ENCODE measurements around the gene ARHGAP15. TPM values are rescaled to one million over a fixed set of nuclear protein-coding genes. Genes with fewer than 3 reads are reported as not detected.
"Not testable (repeated sequence)": the region's sequence is repeated elsewhere in the genome, so short reads cannot be mapped to it uniquely, and the experiment has no call there.

Gene ARHGAP15
- total RNA-seq, 1 donor from 2014 or later, result 9.1 TPM

GRCh38 chr2:143532061-143532460, 402.8 kb downstream of the ARHGAP15 start:
- no peak for DNase-seq (ENCODE audit: extremely low spot score in 2 of 2)
- intact Hi-C loops (cut with DNase I), result no loop called here
- TF ChIP-seq POLR2A (IDR thresholded peaks at IDR 0.05), result no peak
- TF ChIP-seq POLR2AphosphoS5 (IDR thresholded peaks at IDR 0.05; ENCODE audit: insufficient read depth in 1 of 2, low read depth in 1 of 2), result no peak
- TF ChIP-seq CTCF (IDR thresholded peaks at IDR 0.05), result no peak
- Histone ChIP-seq H3K9me3 (no peaks in the 10 kb centered on the region), H3K4me1 (peaks cover 13% of the 10 kb centered on the region), H3K27ac (no peak overlapping the region), H3K36me3 (no peaks in the 10 kb centered on the region), H3K27me3 (no peaks in the 10 kb centered on the region), H3K4me3 (no peak overlapping the region)

- intact Hi-C loops (cut with DNase I), result no loop called here
- H3K36me3 ChIP-seq, result no peaks in the 10 kb centered on the region
- H3K4me3 ChIP-seq, result no peak overlapping the region
- no peaks in the 10 kb centered on the region for H3K27me3 ChIP-seq
- DNase-seq (ENCODE audit: extremely low spot score in 2 of 2), result no peak
- no peak overlapping the region for H3K27ac ChIP-seq
- no peak for TF ChIP-seq POLR2AphosphoS5 (IDR thresholded peaks at IDR 0.05; ENCODE audit: insufficient read depth in 1 of 2, low read depth in 1 of 2)
- no peak for TF ChIP-seq POLR2A (IDR thresholded peaks at IDR 0.05)
- no peak for TF ChIP-seq CTCF (IDR thresholded peaks at IDR 0.05)
- no peaks in the 10 kb centered on the region for H3K9me3 ChIP-seq
- H3K4me1 ChIP-seq, result peaks cover 10% of the 10 kb centered on the region
Observed at GRCh38 chr2:143533846-143534245, 404.6 kb downstream of the ARHGAP15 start.

- Histone ChIP-seq H3K27ac (no peak overlapping the region), H3K4me3 (no peak overlapping the region), H3K9me3 (no peaks in the 10 kb centered on the region), H3K4me1 (no peaks in the 10 kb centered on the region), H3K36me3 (no peaks in the 10 kb centered on the region), H3K27me3 (no peaks in the 10 kb centered on the region)
- intact Hi-C loops (cut with DNase I), result no loop called here
- DNase-seq (ENCODE audit: extremely low spot score in 2 of 2), result no peak
- TF ChIP-seq CTCF (IDR thresholded peaks at IDR 0.05) (no peak), POLR2A (IDR thresholded peaks at IDR 0.05) (no peak), POLR2AphosphoS5 (IDR thresholded peaks at IDR 0.05; ENCODE audit: insufficient read depth in 1 of 2, low read depth in 1 of 2) (no peak)
Observed at GRCh38 chr2:143535802-143536201, 406.6 kb downstream of the ARHGAP15 start.

GRCh38 chr2:143541899-143542298, 412.7 kb downstream of the ARHGAP15 start:
- intact Hi-C loops (cut with DNase I); H3K36me3 ChIP-seq; H3K4me3 ChIP-seq; DNase-seq (ENCODE audit: extremely low spot score in 2 of 2); H3K27ac ChIP-seq; H3K9me3 ChIP-seq; H3K27me3 ChIP-seq: not testable (repeated sequence)
- H3K4me1 ChIP-seq, result peaks cover 11% of the 10 kb centered on the region

- no peak overlapping the region for H3K4me3 ChIP-seq
- no peaks in the 10 kb centered on the region for H3K36me3 ChIP-seq
- H3K27ac ChIP-seq, result peak overlapping the region; percentile 44
- peaks cover 11% of the 10 kb centered on the region for H3K4me1 ChIP-seq
- TF ChIP-seq CTCF (IDR thresholded peaks at IDR 0.05) (no peak), POLR2A (IDR thresholded peaks at IDR 0.05) (no peak), POLR2AphosphoS5 (IDR thresholded peaks at IDR 0.05; ENCODE audit: insufficient read depth in 1 of 2, low read depth in 1 of 2) (no peak)
- no peaks in the 10 kb centered on the region for H3K27me3 ChIP-seq
- DNase-seq (ENCODE audit: extremely low spot score in 2 of 2), result no peak
- no peaks in the 10 kb centered on the region for H3K9me3 ChIP-seq
- intact Hi-C loops (cut with DNase I), result no loop called here
Observed at GRCh38 chr2:143545059-143545948, 416.1 kb downstream of the ARHGAP15 start.

Data from vagina (tissue), 2 donors.